PC-9 (cell line): Measurements from ENCODE around the gene RALGPS1. TPM values are rescaled to one million over a fixed set of nuclear protein-coding genes. Genes with fewer than 3 reads are reported as not detected.

Source experiments
- BruUV-seq: library from RNA; stranded (reverse); fragments of 400-500 nt; replicated peaks from 2 replicates; lab custom pipeline; 2021; lab: Mats Ljungman, UMichigan
- CTCF ChIA-PET: fragments of 300-600 bp; sonication (Branson Sonifier 250); formaldehyde crosslinking; loops from one replicate; lab custom pipeline; 2022; ENCODE audit warnings: antibody characterized with exemption; lab: Charles Lee
- POLR2A ChIA-PET: fragments of 300-600 bp; sonication (Branson Sonifier 250); formaldehyde crosslinking; loops from one replicate; lab custom pipeline; 2022; ENCODE audit warnings: antibody characterized with exemption; ENCODE audit not compliant: unreplicated experiment; lab: Charles Lee
- DNase-seq, 2 experiments: peaks; one replicate each; pipeline versions ENCODE4 v3.0.0 to v3.0.0-alpha.2; 2015 to 2022; ENCODE audit warnings: mixed read lengths in 1 of 2
- H2AFZ ChIP-seq: fragments of 200-600 bp; sonication (generic); 2 replicates; pipeline ENCODE4 v1.8.1; 2017; ENCODE audit warnings: antibody characterized with exemption
- H3F3A ChIP-seq: fragments of 200-600 bp; sonication (generic); 2 replicates; pipeline ENCODE4 v1.8.1; 2017; ENCODE audit warnings: antibody characterized with exemption, mild to moderate bottlenecking, low read depth; ENCODE audit not compliant: insufficient read depth
- H3K27ac ChIP-seq: fragments of 200-600 bp; sonication (generic); 2 replicates; pipeline ENCODE4 v1.6.1; 2016; ENCODE audit warnings: mixed run types
- H3K27me3 ChIP-seq: fragments of 200-600 bp; sonication (generic); 2 replicates; pipeline ENCODE4 v1.6.1; 2016; ENCODE audit warnings: low read depth, mixed run types; ENCODE audit not compliant: insufficient read depth
- H3K36me3 ChIP-seq: fragments of 200-600 bp; sonication (generic); 2 replicates; pipeline ENCODE4 v1.6.1; 2016; ENCODE audit warnings: low read depth, mixed run types
- H3K4me1 ChIP-seq: fragments of 200-600 bp; sonication (generic); replicated peaks from 2 replicates; pipeline ENCODE4 v1.6.1; 2016; ENCODE audit warnings: mixed run types; ENCODE audit not compliant: insufficient read depth
- H3K4me2 ChIP-seq: fragments of 200-600 bp; sonication (generic); 2 replicates; pipeline ENCODE4 v1.6.1; 2017; ENCODE audit warnings: mixed run types
- H3K4me3 ChIP-seq: fragments of 200-600 bp; sonication (generic); 2 replicates; pipeline ENCODE4 v1.6.1; 2016; ENCODE audit warnings: mixed run types
- H3K79me2 ChIP-seq: fragments of 200-600 bp; sonication (generic); 2 replicates; pipeline ENCODE4 v1.6.1; 2017; ENCODE audit warnings: low read depth, mixed run types
- H3K9me2 ChIP-seq: fragments of 200-600 bp; sonication (generic); 2 replicates; pipeline ENCODE4 v1.8.1; 2017; ENCODE audit warnings: mild to moderate bottlenecking; ENCODE audit not compliant: insufficient read depth
- H3K9me3 ChIP-seq: fragments of 200-600 bp; sonication (generic); 2 replicates; pipeline ENCODE4 v1.8.1; 2016; ENCODE audit warnings: low read depth; ENCODE audit not compliant: insufficient read depth
- H4K20me1 ChIP-seq: fragments of 200-600 bp; sonication (generic); 2 replicates; pipeline ENCODE4 v1.8.1; 2017; ENCODE audit not compliant: insufficient read depth
- EZH2 ChIP-seq: fragments of 200-600 bp; sonication (generic); IDR thresholded peaks from 2 replicates; pipeline ENCODE4 v1.8.0; 2017; ENCODE audit warnings: antibody characterized with exemption, low read depth
- intact Hi-C: fragments of 100-400 bp; cut with micrococcal nuclease; formaldehyde crosslinking; loops from one replicate; pipeline ENCODE4 v1.10.0; 2022; ENCODE audit not compliant: unreplicated experiment
- total RNA-seq: library from RNA; stranded (reverse); gene quantifications from 2 replicates; pipeline ENCODE4 v1.2.3, GENCODE V29; 2021
- TF ChIP-seq, protein P1 (sequence below): fragments of 200-600 bp; sonication (generic); conservative IDR thresholded peaks from 2 replicates; pipeline ENCODE4 v1.6.1; 2017; ENCODE audit warnings: mixed run types, antibody characterized with exemption, mild to moderate bottlenecking, moderate library complexity

The RALGPS1 gene
- total RNA-seq, 1 experiment from 2014 or later = 23.3 TPM

DNA sequence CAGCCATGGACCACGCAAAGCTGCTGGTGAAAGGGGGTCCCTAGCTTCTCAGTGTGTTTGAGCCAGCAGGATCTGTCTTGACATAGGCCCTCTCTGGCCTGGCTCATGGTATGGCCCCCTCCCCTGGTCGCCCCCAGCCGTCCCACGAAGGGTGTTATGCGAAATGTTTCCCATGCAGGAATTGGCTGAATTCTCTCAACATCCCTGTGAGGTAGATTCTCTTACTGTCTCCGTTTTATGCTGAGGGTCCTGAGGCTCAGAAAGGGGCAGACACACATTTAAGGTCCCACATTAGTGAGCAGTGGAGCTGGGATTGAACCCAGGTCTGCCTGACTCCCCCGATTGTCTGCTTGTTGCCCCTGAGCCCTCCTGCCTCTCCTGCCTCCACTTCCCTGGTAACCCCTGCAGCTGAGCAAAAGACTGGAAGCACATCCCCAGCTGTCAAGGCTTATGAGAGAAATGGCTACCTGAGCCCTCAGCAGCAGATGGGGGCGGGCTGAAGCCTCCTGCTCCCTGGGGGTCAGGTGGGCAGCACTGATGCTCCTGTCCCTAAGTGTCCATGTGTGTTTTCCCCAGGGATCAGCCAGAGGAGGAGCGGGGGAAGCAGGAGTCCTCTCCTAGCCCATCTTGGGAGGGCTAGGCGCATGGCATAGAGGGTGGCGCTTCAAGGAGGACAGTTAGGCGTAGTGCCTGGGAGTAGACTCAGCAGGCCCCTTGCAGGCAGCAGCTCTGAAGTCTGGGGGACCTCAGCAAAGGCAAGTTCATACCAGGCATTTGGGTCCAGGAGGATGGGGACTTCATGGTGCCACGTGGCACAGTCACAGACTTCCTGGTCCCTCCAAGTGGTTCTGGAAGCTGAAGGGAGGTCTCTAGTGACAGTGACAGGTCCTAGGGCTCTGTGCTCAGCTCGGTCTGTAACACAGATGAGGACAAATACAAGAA lies 301.0 kb downstream of the RALGPS1 start:
- intact Hi-C loops = no loop called here
- no peak overlapping the region for H3K4me3 ChIP-seq
- no peaks in the 10 kb centered on the region for H3K27me3 ChIP-seq
- no peaks in the 10 kb centered on the region for H3K36me3 ChIP-seq
- H3K4me1 ChIP-seq = 0 out of 2 replicates have a peak, but pooled peaks cover 4% of the 10 kb centered on the region
- BruUV-seq = no TSS peak
- H3K27ac ChIP-seq = no peak overlapping the region
- no peaks in the 10 kb centered on the region; the same call in 1 of the 2 replicates for H3F3A ChIP-seq
- H3K4me2 ChIP-seq = no peak overlapping the region
- TF ChIP-seq, protein P1, sequence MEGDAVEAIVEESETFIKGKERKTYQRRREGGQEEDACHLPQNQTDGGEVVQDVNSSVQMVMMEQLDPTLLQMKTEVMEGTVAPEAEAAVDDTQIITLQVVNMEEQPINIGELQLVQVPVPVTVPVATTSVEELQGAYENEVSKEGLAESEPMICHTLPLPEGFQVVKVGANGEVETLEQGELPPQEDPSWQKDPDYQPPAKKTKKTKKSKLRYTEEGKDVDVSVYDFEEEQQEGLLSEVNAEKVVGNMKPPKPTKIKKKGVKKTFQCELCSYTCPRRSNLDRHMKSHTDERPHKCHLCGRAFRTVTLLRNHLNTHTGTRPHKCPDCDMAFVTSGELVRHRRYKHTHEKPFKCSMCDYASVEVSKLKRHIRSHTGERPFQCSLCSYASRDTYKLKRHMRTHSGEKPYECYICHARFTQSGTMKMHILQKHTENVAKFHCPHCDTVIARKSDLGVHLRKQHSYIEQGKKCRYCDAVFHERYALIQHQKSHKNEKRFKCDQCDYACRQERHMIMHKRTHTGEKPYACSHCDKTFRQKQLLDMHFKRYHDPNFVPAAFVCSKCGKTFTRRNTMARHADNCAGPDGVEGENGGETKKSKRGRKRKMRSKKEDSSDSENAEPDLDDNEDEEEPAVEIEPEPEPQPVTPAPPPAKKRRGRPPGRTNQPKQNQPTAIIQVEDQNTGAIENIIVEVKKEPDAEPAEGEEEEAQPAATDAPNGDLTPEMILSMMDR = no peak
- TF ChIP-seq EZH2 = no peak
- no peak overlapping the region for H2AFZ ChIP-seq
- H3K9me3 ChIP-seq = no peaks in the 10 kb centered on the region
- no peak for DNase-seq
- no peaks in the 10 kb centered on the region for H4K20me1 ChIP-seq
- CTCF ChIA-PET = interaction anchor here (0.6 to 1.5 kb wide), 2 partner anchors 182 to 396 kb away, joined by 5 to 11 read pairs; partner anchors contain the start of gene SLC2A8
- POLR2A ChIA-PET = no interaction called here
- no peaks in the 10 kb centered on the region for H3K9me2 ChIP-seq
- no peaks in the 10 kb centered on the region for H3K79me2 ChIP-seq

DNA sequence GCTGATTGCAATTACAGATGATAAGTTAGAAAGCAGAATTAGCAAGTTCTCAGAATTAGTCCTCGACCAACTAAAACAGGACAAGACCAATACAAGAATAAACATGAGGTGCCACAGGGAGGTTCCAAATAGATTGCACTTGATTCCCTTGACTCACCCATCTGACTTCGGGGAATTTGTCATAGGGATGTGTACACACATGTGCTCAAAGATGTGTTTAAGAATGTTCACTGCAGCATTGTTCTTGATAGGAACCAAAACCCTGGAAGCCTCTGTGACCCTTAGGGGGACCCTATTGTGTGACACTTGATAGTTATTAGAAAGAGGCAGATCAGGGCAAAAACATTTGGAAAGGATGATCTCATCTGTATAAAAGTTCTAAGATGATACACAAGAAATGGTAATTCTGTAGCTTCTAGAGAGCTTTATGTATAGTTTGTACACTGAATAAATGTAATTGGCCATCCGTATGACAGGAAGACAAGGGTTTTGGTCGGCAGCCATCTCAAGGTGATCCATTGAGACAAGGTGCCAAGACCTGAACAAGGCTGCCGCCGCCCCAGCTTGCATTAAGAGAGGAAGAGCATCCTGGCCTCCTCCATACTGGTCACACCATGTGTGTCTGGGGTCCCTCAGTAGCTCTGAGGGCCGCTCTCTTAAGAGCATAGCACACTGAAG lies 301.8 kb downstream of the RALGPS1 start:
- no TSS peak for BruUV-seq
- no peak overlapping the region for H3K4me3 ChIP-seq
- no peak overlapping the region for H3K27ac ChIP-seq
- 0 out of 2 replicates have a peak, but pooled peaks cover 4% of the 10 kb centered on the region for H3K4me1 ChIP-seq
- no peaks in the 10 kb centered on the region for H3K79me2 ChIP-seq
- no peak overlapping the region for H3K4me2 ChIP-seq
- H3K36me3 ChIP-seq = no peaks in the 10 kb centered on the region
- no peak for DNase-seq
- H3K9me2 ChIP-seq = no peaks in the 10 kb centered on the region
- intact Hi-C loops = no loop called here
- TF ChIP-seq, protein P1 = no peak
- TF ChIP-seq EZH2 = no peak
- H3K9me3 ChIP-seq = no peaks in the 10 kb centered on the region
- POLR2A ChIA-PET = no interaction called here
- no peaks in the 10 kb centered on the region; the same call in 1 of the 2 replicates for H3F3A ChIP-seq
- H3K27me3 ChIP-seq = no peaks in the 10 kb centered on the region
- no peak overlapping the region for H2AFZ ChIP-seq
- CTCF ChIA-PET = interaction anchor here (0.6 kb wide), 2 partner anchors 242 to 395 kb away, joined by 3 to 5 read pairs; no protein-coding TSS in a partner anchor
- no peaks in the 10 kb centered on the region for H4K20me1 ChIP-seq

DNA sequence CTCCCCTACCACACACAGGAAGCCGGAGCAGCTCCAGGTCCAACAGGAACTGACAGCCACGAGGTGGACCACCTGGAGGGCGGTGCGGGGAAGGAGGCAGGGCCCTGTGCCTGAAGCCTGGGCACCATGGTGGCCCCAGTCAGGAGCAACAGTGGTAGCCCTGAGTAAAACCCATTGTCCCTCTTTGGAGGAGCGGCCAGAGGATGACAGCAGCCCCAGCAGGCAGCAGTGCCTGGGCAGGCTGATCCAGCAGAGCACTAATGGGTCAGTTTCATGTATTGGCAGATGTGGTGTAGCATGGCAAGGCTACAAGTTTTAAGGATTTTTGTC lies 302.3 kb downstream of the RALGPS1 start:
- Histone ChIP-seq H3K79me2 (no peaks in the 10 kb centered on the region), H3K4me2 (no peak overlapping the region), H4K20me1 (no peaks in the 10 kb centered on the region), H3K36me3 (no peaks in the 10 kb centered on the region), H2AFZ (no peak overlapping the region), H3K9me2 (no peaks in the 10 kb centered on the region), H3F3A (no peaks in the 10 kb centered on the region; the same call in 1 of the 2 replicates), H3K9me3 (no peaks in the 10 kb centered on the region), H3K4me3 (no peak overlapping the region), H3K27me3 (no peaks in the 10 kb centered on the region), H3K27ac (no peak overlapping the region), H3K4me1 (0 out of 2 replicates have a peak, but pooled peaks cover 4% of the 10 kb centered on the region)
- intact Hi-C loops = no loop called here
- no TSS peak for BruUV-seq
- TF ChIP-seq EZH2 = no peak
- TF ChIP-seq, protein P1 = no peak
- no peak for DNase-seq
- CTCF ChIA-PET = interaction anchor here (0.6 kb wide), 1 partner anchor 241 kb away, joined by 3 read pairs; no protein-coding TSS in a partner anchor
- POLR2A ChIA-PET = no interaction called here
